ENCODE data around the gene C2CD4C. TPM values are rescaled to one million over a fixed set of nuclear protein-coding genes. Genes with fewer than 3 reads are reported as not detected.

C2CD4C gene
- total RNA-seq, 8 experiments from 2014 or later = 0.15 to 6.4 (median 4.5) TPM

GRCh38 chr19:377801-378581, 31.0 kb downstream of the C2CD4C start:
- Histone ChIP-seq H3K4me1 (replicated peaks in 1 of 2) (no peaks in the 10 kb centered on the region), H3K27ac (no peak overlapping the region), H3K4me3 (no peak overlapping the region)
- ATAC-seq (replicated peaks in 6 of 8) = peak in 3 of 8 experiments; percentile 35 to 47 (median 45)
- 50 to 100% (median 60%) methylated on average over 1 to 8 of the region's 38 CpGs; no CpG with 5 or more reads in 6 of the 10 experiments for WGBS, 10 experiments
- in situ Hi-C loops (cut with MboI; ENCODE audit: low pct_unique_long_range_greater_than_20kb in 2 of 9, low sequenced_read_pairs in 9 of 9, unreplicated experiment in 9 of 9) = no loop called here

- ATAC-seq (replicated peaks in 6 of 8) = no peak
- H3K4me3 ChIP-seq = no peak overlapping the region
- H3K4me1 ChIP-seq (replicated peaks in 1 of 2) = peaks cover 0 to 5% of the 10 kb centered on the region in 2 donors
- no peak overlapping the region for H3K27ac ChIP-seq
- 14 to 100% (median 83%) methylated on average over 1 to 4 of the region's 8 CpGs; no CpG with 5 or more reads in 3 of the 10 experiments for WGBS, 10 experiments
- in situ Hi-C loops (cut with MboI; ENCODE audit: low pct_unique_long_range_greater_than_20kb in 2 of 9, low sequenced_read_pairs in 9 of 9, unreplicated experiment in 9 of 9) = no loop called here
Measured at GRCh38 chr19:376111-376470, 32.9 kb downstream of the C2CD4C start.

GRCh38 chr19:375395-376110, 33.4 kb downstream of the C2CD4C start:
- peaks cover 0 to 10% of the 10 kb centered on the region in 2 donors for H3K4me1 ChIP-seq (replicated peaks in 1 of 2)
- 70 to 96% (median 82%) methylated on average over 2 to 7 of the region's 43 CpGs; no CpG with 5 or more reads in 7 of the 10 experiments for WGBS, 10 experiments
- in situ Hi-C loops (cut with MboI; ENCODE audit: low pct_unique_long_range_greater_than_20kb in 2 of 9, low sequenced_read_pairs in 9 of 9, unreplicated experiment in 9 of 9) = no loop called here
- H3K27ac ChIP-seq = no peak overlapping the region
- H3K4me3 ChIP-seq = no peak overlapping the region
- ATAC-seq (replicated peaks in 6 of 8) = no peak

GRCh38 chr19:374886-375235, 34.1 kb downstream of the C2CD4C start:
- 0 to 70% (median 30%) methylated on average over 1 to 11 of the region's 17 CpGs; no CpG with 5 or more reads in 6 of the 10 experiments for WGBS, 10 experiments
- in situ Hi-C loops (cut with MboI; ENCODE audit: low pct_unique_long_range_greater_than_20kb in 2 of 9, low sequenced_read_pairs in 9 of 9, unreplicated experiment in 9 of 9) = no loop called here
- Histone ChIP-seq H3K27ac (no peak overlapping the region), H3K4me1 (replicated peaks in 1 of 2) (peaks cover 0 to 10% of the 10 kb centered on the region in 2 donors), H3K4me3 (no peak overlapping the region)
- ATAC-seq (replicated peaks in 6 of 8) = no peak

- no peak for ATAC-seq (replicated peaks in 6 of 8)
- WGBS, 10 experiments = 10 to 88% (median 54%) methylated on average over 1 to 10 of the region's 23 CpGs; no CpG with 5 or more reads in 2 of the 10 experiments
- Histone ChIP-seq H3K4me1 (replicated peaks in 1 of 2) (peaks cover 0 to 10% of the 10 kb centered on the region in 2 donors), H3K4me3 (no peak overlapping the region), H3K27ac (no peak overlapping the region)
- in situ Hi-C loops (cut with MboI; ENCODE audit: low pct_unique_long_range_greater_than_20kb in 2 of 9, low sequenced_read_pairs in 9 of 9, unreplicated experiment in 9 of 9) = no loop called here
Measured at GRCh38 chr19:374183-374885, 34.6 kb downstream of the C2CD4C start.

- ATAC-seq (replicated peaks in 6 of 8) = no peak
- Histone ChIP-seq H3K4me1 (replicated peaks in 1 of 2) (peaks cover 0 to 10% of the 10 kb centered on the region in 2 donors), H3K4me3 (no peak overlapping the region), H3K27ac (no peak overlapping the region)
- in situ Hi-C loops (cut with MboI; ENCODE audit: low pct_unique_long_range_greater_than_20kb in 2 of 9, low sequenced_read_pairs in 9 of 9, unreplicated experiment in 9 of 9) = no loop called here
- WGBS, 10 experiments = no CpG with 5 or more reads among the region's 24 CpGs
Measured at GRCh38 chr19:373391-374182, 35.4 kb downstream of the C2CD4C start.

- in situ Hi-C loops (cut with MboI; ENCODE audit: low pct_unique_long_range_greater_than_20kb in 2 of 9, low sequenced_read_pairs in 9 of 9, unreplicated experiment in 9 of 9) = no loop called here
- Histone ChIP-seq H3K4me3 (no peak overlapping the region), H3K4me1 (replicated peaks in 1 of 2) (peaks cover 0 to 10% of the 10 kb centered on the region in 2 donors), H3K27ac (no peak overlapping the region)
- ATAC-seq (replicated peaks in 6 of 8) = no peak
- WGBS, 10 experiments = 2 to 86% (median 80%) methylated on average over 1 to 12 of the region's 14 CpGs; no CpG with 5 or more reads in 3 of the 10 experiments
Measured at GRCh38 chr19:372306-372890, 36.5 kb downstream of the C2CD4C start.

GRCh38 chr19:371501-372168, 37.3 kb downstream of the C2CD4C start:
- peaks cover 0 to 10% of the 10 kb centered on the region in 2 donors for H3K4me1 ChIP-seq (replicated peaks in 1 of 2)
- H3K4me3 ChIP-seq = no peak overlapping the region
- H3K27ac ChIP-seq = no peak overlapping the region
- peak in 7 of 8 experiments; percentile 21 to 74 (median 62) for ATAC-seq (replicated peaks in 6 of 8)
- in situ Hi-C loops (cut with MboI; ENCODE audit: low pct_unique_long_range_greater_than_20kb in 2 of 9, low sequenced_read_pairs in 9 of 9, unreplicated experiment in 9 of 9) = no loop called here
- 10 to 78% (median 60%) methylated on average over 1 to 13 of the region's 17 CpGs; no CpG with 5 or more reads in 3 of the 10 experiments for WGBS, 10 experiments

GRCh38 chr19:370641-371330, 38.2 kb downstream of the C2CD4C start:
- peak in 2 of 8 experiments; percentile 12 to 36 for ATAC-seq (replicated peaks in 6 of 8)
- Histone ChIP-seq H3K4me3 (no peak overlapping the region), H3K4me1 (replicated peaks in 1 of 2) (peaks cover 0 to 10% of the 10 kb centered on the region in 2 donors), H3K27ac (no peak overlapping the region)
- in situ Hi-C loops (cut with MboI; ENCODE audit: low pct_unique_long_range_greater_than_20kb in 2 of 9, low sequenced_read_pairs in 9 of 9, unreplicated experiment in 9 of 9) = no loop called here
- 45 to 97% (median 89%) methylated on average over 4 to 10 of the region's 43 CpGs; no CpG with 5 or more reads in 4 of the 10 experiments for WGBS, 10 experiments

GRCh38 chr19:369876-370275, 39.1 kb downstream of the C2CD4C start:
- H3K27ac ChIP-seq = no peak overlapping the region
- in situ Hi-C loops (cut with MboI; ENCODE audit: low pct_unique_long_range_greater_than_20kb in 2 of 9, low sequenced_read_pairs in 9 of 9, unreplicated experiment in 9 of 9) = no loop called here
- peaks cover 0 to 10% of the 10 kb centered on the region in 2 donors for H3K4me1 ChIP-seq (replicated peaks in 1 of 2)
- ATAC-seq (replicated peaks in 6 of 8) = no peak
- H3K4me3 ChIP-seq = no peak overlapping the region
- WGBS, 10 experiments = 92 to 100% (median 95%) methylated on average over 2 to 7 of the region's 14 CpGs; no CpG with 5 or more reads in 7 of the 10 experiments

- Histone ChIP-seq H3K27ac (no peak overlapping the region), H3K4me3 (no peak overlapping the region), H3K4me1 (replicated peaks in 1 of 2) (peaks cover 0 to 10% of the 10 kb centered on the region in 2 donors)
- ATAC-seq (replicated peaks in 6 of 8) = no peak
- in situ Hi-C loops (cut with MboI; ENCODE audit: low pct_unique_long_range_greater_than_20kb in 2 of 9, low sequenced_read_pairs in 9 of 9, unreplicated experiment in 9 of 9) = no loop called here
- WGBS, 10 experiments = 0 to 79% (median 67%) methylated on average over 1 to 4 of the region's 13 CpGs; no CpG with 5 or more reads in 6 of the 10 experiments
Measured at GRCh38 chr19:369256-369655, 39.7 kb downstream of the C2CD4C start.
